Sigmoid colon (tissue), 4 donors: ENCODE data around the gene CANT1.

Experiments used
- EP300 ChIP-seq, 4 donors: sonication (generic); formaldehyde crosslinking; IDR thresholded peaks; one replicate each; pipeline ENCODE4 v1.6.1; 2017; ENCODE audit warnings: antibody characterized with exemption in 4 of 4
- POLR2A ChIP-seq, 2 donors: fragments of 450-650 bp; IDR thresholded peaks; one replicate each; pipeline ENCODE4 v1.6.1; 2016; ENCODE audit warnings: antibody characterized with exemption in 2 of 2, mild to moderate bottlenecking in 2 of 2, moderate library complexity in 2 of 2
- POLR2AphosphoS5 ChIP-seq, 4 donors: sonication (generic); formaldehyde crosslinking; IDR thresholded peaks; one replicate each; pipeline ENCODE4 v1.6.1; 2017; ENCODE audit warnings: antibody characterized with exemption in 4 of 4
- TF ChIP-seq, protein P1 (sequence below), 4 experiments: fragments of 450-650 bp in 3 of 4; fragments of 200-600 bp in 1 of 4; IDR thresholded peaks; one replicate each; pipeline ENCODE4 v1.5.1; 2016 to 2019; ENCODE audit warnings: antibody characterized with exemption in 4 of 4, mild to moderate bottlenecking in 3 of 4, moderate library complexity in 2 of 4

DNA sequence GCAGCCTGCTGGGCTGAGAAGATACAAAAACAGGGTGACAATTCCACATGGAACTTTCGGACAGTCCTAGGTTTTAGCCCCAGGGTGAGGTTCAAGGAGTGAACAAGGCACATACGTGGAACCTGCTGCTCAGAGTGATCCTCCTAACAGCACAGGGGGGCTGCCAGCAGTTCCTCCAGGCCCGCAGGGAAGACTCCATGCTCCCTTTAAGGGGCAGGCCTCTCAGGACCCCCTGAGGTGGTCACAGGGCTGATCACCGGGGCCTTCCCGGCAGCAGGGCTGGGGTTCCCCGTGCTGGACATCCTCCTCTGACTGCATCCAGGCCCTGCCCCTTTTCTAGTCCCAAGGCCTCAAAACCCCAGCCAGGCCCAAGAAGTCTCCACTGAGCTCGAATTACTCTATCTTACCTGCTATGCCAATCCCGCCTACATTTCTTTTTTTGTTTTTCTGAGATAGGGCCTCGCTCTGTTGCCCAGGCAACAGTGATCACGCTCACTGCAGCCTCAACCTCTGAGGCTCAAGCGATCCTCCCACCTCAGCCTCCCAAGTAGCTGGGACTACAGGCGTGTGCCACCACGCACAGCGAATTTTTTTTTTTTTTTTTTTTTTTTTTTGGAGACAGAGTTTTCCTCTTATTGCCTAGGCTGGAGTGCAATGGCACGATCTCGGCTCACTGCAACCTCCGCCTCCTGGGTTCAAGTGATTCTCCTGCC lies 10.4 kb downstream of the CANT1 start:
- TF ChIP-seq POLR2AphosphoS5 (IDR thresholded peaks at IDR 0.05) = no peak
- TF ChIP-seq, protein P1, sequence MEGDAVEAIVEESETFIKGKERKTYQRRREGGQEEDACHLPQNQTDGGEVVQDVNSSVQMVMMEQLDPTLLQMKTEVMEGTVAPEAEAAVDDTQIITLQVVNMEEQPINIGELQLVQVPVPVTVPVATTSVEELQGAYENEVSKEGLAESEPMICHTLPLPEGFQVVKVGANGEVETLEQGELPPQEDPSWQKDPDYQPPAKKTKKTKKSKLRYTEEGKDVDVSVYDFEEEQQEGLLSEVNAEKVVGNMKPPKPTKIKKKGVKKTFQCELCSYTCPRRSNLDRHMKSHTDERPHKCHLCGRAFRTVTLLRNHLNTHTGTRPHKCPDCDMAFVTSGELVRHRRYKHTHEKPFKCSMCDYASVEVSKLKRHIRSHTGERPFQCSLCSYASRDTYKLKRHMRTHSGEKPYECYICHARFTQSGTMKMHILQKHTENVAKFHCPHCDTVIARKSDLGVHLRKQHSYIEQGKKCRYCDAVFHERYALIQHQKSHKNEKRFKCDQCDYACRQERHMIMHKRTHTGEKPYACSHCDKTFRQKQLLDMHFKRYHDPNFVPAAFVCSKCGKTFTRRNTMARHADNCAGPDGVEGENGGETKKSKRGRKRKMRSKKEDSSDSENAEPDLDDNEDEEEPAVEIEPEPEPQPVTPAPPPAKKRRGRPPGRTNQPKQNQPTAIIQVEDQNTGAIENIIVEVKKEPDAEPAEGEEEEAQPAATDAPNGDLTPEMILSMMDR (IDR thresholded peaks at IDR 0.05) = no peak
- TF ChIP-seq POLR2A (IDR thresholded peaks at IDR 0.05) = no peak
- TF ChIP-seq EP300 (IDR thresholded peaks at IDR 0.05) = no peak
